Measurements from ENCODE around the gene SRD5A3.

DNA sequence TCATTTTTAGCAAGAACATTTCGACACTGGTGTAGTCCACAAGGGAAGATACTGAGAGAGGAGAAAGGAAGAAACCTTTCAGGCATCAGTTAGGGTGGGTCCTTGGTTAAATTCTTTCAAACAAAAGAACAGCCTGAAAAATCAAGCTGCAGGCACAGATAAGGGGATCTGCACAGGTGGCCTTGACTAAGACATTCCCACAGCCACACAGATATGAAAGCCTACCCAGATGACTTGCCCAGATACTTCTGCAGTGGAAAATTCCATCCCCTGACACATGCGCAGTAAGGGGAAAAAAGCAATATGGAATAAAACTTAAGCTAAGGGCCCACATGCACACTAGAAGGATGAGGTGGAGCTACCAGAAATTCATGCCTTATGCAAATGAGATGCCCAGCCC is 40.8 kb downstream of the SRD5A3 start:
- TF ChIP-seq, protein P1, sequence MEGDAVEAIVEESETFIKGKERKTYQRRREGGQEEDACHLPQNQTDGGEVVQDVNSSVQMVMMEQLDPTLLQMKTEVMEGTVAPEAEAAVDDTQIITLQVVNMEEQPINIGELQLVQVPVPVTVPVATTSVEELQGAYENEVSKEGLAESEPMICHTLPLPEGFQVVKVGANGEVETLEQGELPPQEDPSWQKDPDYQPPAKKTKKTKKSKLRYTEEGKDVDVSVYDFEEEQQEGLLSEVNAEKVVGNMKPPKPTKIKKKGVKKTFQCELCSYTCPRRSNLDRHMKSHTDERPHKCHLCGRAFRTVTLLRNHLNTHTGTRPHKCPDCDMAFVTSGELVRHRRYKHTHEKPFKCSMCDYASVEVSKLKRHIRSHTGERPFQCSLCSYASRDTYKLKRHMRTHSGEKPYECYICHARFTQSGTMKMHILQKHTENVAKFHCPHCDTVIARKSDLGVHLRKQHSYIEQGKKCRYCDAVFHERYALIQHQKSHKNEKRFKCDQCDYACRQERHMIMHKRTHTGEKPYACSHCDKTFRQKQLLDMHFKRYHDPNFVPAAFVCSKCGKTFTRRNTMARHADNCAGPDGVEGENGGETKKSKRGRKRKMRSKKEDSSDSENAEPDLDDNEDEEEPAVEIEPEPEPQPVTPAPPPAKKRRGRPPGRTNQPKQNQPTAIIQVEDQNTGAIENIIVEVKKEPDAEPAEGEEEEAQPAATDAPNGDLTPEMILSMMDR (IDR thresholded peaks at IDR 0.05), result no peak
- no peak for TF ChIP-seq POLR2AphosphoS5 (IDR thresholded peaks at IDR 0.05; ENCODE audit: insufficient read depth in 1 of 2, low read depth in 1 of 2)
- TF ChIP-seq POLR2A (IDR thresholded peaks at IDR 0.05), result no peak

Measured in vagina (tissue), 2 donors.